ENCODE data around the gene SPTBN5.

Gene SPTBN5

GRCh38 chr15:41890050-41890690 lies 3.7 kb downstream of the SPTBN5 start:
- TF ChIP-seq POLR2A (IDR thresholded peaks at IDR 0.05; ENCODE audit: low read length), result no peak
- TF ChIP-seq GATA1 (IDR thresholded peaks at IDR 0.05; ENCODE audit: low read depth, low read length), result no peak
- DNase-seq, result no peak

GRCh38 chr15:41888662-41889253 lies 5.1 kb downstream of the SPTBN5 start:
- no peak for TF ChIP-seq POLR2A (IDR thresholded peaks at IDR 0.05; ENCODE audit: low read length)
- TF ChIP-seq GATA1 (IDR thresholded peaks at IDR 0.05; ENCODE audit: low read depth, low read length), result no peak
- no peak for DNase-seq

- no peak for DNase-seq
- TF ChIP-seq GATA1 (IDR thresholded peaks at IDR 0.05; ENCODE audit: low read depth, low read length) (no peak), POLR2A (IDR thresholded peaks at IDR 0.05; ENCODE audit: low read length) (no peak)
Measured at GRCh38 chr15:41887893-41888292, 6.0 kb downstream of the SPTBN5 start.

GRCh38 chr15:41887161-41887560 lies 6.7 kb downstream of the SPTBN5 start:
- no peak for DNase-seq
- no peak for TF ChIP-seq GATA1 (IDR thresholded peaks at IDR 0.05; ENCODE audit: low read depth, low read length)

GRCh38 chr15:41886741-41887140 lies 7.1 kb downstream of the SPTBN5 start:
- TF ChIP-seq GATA1 (IDR thresholded peaks at IDR 0.05; ENCODE audit: low read depth, low read length), result no peak
- TF ChIP-seq POLR2A (IDR thresholded peaks at IDR 0.05; ENCODE audit: low read length), result no peak
- DNase-seq, result no peak

GRCh38 chr15:41885841-41886240 lies 8.0 kb downstream of the SPTBN5 start:
- DNase-seq, result no peak
- TF ChIP-seq GATA1 (IDR thresholded peaks at IDR 0.05; ENCODE audit: low read depth, low read length) (no peak), POLR2A (IDR thresholded peaks at IDR 0.05; ENCODE audit: low read length) (no peak)

GRCh38 chr15:41885321-41885720 lies 8.5 kb downstream of the SPTBN5 start:
- DNase-seq, result no peak
- TF ChIP-seq POLR2A (IDR thresholded peaks at IDR 0.05; ENCODE audit: low read length), result no peak
- no peak for TF ChIP-seq GATA1 (IDR thresholded peaks at IDR 0.05; ENCODE audit: low read depth, low read length)

- no peak for DNase-seq
- TF ChIP-seq POLR2A (IDR thresholded peaks at IDR 0.05; ENCODE audit: low read length) (no peak), GATA1 (IDR thresholded peaks at IDR 0.05; ENCODE audit: low read depth, low read length) (no peak)
Measured at GRCh38 chr15:41884458-41884857, 9.4 kb downstream of the SPTBN5 start.

- no peak for TF ChIP-seq POLR2A (IDR thresholded peaks at IDR 0.05; ENCODE audit: low read length)
- TF ChIP-seq GATA1 (IDR thresholded peaks at IDR 0.05; ENCODE audit: low read depth, low read length), result no peak
- DNase-seq, result no peak
Measured at GRCh38 chr15:41883484-41883825, 10.4 kb downstream of the SPTBN5 start.

GRCh38 chr15:41882689-41883483 lies 11.0 kb downstream of the SPTBN5 start:
- no peak for DNase-seq
- TF ChIP-seq GATA1 (IDR thresholded peaks at IDR 0.05; ENCODE audit: low read depth, low read length), result no peak
- no peak for TF ChIP-seq POLR2A (IDR thresholded peaks at IDR 0.05; ENCODE audit: low read length)

GRCh38 chr15:41881920-41882688 lies 11.7 kb downstream of the SPTBN5 start:
- TF ChIP-seq POLR2A (IDR thresholded peaks at IDR 0.05; ENCODE audit: low read length) (no peak), GATA1 (IDR thresholded peaks at IDR 0.05; ENCODE audit: low read depth, low read length) (no peak)
- no peak for DNase-seq

- DNase-seq, result no peak
- no peak for TF ChIP-seq POLR2A (IDR thresholded peaks at IDR 0.05; ENCODE audit: low read length)
- TF ChIP-seq GATA1 (IDR thresholded peaks at IDR 0.05; ENCODE audit: low read depth, low read length), result no peak
Measured at GRCh38 chr15:41881550-41881919, 12.3 kb downstream of the SPTBN5 start.

- TF ChIP-seq POLR2A (IDR thresholded peaks at IDR 0.05; ENCODE audit: low read length) (no peak), GATA1 (IDR thresholded peaks at IDR 0.05; ENCODE audit: low read depth, low read length) (no peak)
- DNase-seq, result no peak
Measured at GRCh38 chr15:41881086-41881485, 12.8 kb downstream of the SPTBN5 start.

All from erythroblast (primary cell).